Measurements from ENCODE around the gene SEPTIN6. TPM values are rescaled to one million over a fixed set of nuclear protein-coding genes. Genes with fewer than 3 reads are reported as not detected.

Gene SEPTIN6
- polyA plus RNA-seq (ENCODE audit: insufficient read length in 12 of 12): 10 to 100 TPM in 11 of 12 donors, not detected in 1; 22.0 to 54.1 (median 35.0) TPM
- long read RNA-seq, donor 1, full-length matches to known transcripts: 9 of 15 reads
- long read RNA-seq, donor 1, partial matches to known transcripts: 6 of 15 reads
- long read RNA-seq, donor 1, other reads (novel, unspliced or antisense): 0 of 15 reads
- long read RNA-seq, donor 2, transcript SEPT6-201 (10 exons, 2,693 nt): major isoform, 5 of 7 reads
- long read RNA-seq, donor 2, partial matches to known transcripts: 0 of 7 reads
- long read RNA-seq, donor 2, other reads (novel, unspliced or antisense): 0 of 7 reads
- long read RNA-seq, donor 3, partial matches to known transcripts: 0 of 1 reads
- long read RNA-seq, donor 3, other reads (novel, unspliced or antisense): 0 of 1 reads
- long read RNA-seq, donor 4, full-length matches to known transcripts: 5 of 5 reads
- long read RNA-seq, donor 4, partial matches to known transcripts: 0 of 5 reads
- long read RNA-seq, donor 4, other reads (novel, unspliced or antisense): 0 of 5 reads
- long read RNA-seq, donor 5, full-length matches to known transcripts: 4 of 10 reads
- long read RNA-seq, donor 5, partial matches to known transcripts: 6 of 10 reads
- long read RNA-seq, donor 5, other reads (novel, unspliced or antisense): 0 of 10 reads
- long read RNA-seq, donor 6, partial matches to known transcripts: 0 of 1 reads
- long read RNA-seq, donor 6, other reads (novel, unspliced or antisense): 0 of 1 reads
- long read RNA-seq, donor 7, full-length matches to known transcripts: 3 of 3 reads
- long read RNA-seq, donor 7, partial matches to known transcripts: 0 of 3 reads
- long read RNA-seq, donor 7, other reads (novel, unspliced or antisense): 0 of 3 reads
- long read RNA-seq, donor 8, full-length matches to known transcripts: 5 of 5 reads
- long read RNA-seq, donor 8, partial matches to known transcripts: 0 of 5 reads
- long read RNA-seq, donor 8, other reads (novel, unspliced or antisense): 0 of 5 reads
- long read RNA-seq, donor 9, partial matches to known transcripts: 0 of 7 reads
- long read RNA-seq, donor 9, other reads (novel, unspliced or antisense): 0 of 7 reads
- long read RNA-seq, donor 10, full-length matches to known transcripts: 6 of 6 reads
- long read RNA-seq, donor 10, partial matches to known transcripts: 0 of 6 reads
- long read RNA-seq, donor 10, other reads (novel, unspliced or antisense): 0 of 6 reads
- long read RNA-seq, donor 11, full-length matches to known transcripts: 5 of 5 reads
- long read RNA-seq, donor 11, partial matches to known transcripts: 0 of 5 reads
- long read RNA-seq, donor 11, other reads (novel, unspliced or antisense): 0 of 5 reads

DNA sequence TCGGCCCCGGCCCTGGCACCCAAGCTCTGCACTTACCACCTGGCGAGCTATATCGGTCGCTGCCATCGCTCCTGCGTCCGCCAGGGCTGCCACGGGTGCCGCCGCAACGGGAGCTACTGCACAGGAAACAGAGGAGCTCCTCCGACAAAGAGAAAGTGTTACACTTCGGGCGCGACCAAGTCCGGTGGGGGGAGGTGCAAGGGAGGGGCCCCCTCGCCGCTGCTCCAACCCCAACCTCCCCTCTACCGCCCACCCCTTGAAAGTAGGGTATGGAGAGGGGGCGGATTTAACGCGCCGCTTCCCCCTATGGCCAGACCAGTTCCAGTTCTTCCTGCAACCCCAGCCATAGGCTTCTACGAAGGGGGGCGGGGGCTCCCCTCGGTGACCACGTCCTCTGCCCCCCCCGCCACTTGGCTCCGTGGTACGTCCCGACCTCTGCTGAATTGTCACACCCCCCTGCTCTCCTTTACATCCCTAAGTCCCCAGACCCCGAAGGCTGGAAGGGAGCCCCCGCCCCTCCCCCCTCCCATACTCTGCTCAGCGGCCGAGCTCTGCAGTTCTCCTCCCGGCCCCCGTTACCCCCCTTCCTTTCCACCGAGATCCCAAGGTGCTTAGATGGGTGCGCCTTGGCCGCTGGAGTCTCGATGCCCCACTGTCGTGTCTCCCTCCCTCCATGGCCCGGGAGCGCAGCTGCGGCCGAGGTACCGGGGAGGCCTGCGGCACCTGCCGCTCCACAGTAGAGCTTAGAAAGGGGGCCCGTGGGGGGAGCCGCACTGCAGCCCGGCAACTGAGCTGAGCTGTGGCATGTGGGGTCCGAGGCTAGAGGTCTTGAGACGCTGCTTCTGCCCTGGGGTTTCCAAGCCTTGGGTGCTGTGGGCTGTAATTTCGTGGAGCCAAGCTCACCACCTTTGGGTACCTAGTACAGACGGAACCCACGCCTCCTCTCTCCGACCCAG lies at the start of gene SEPTIN6:
Gene SEPTIN6 (minus strand): TSS at position 129 of the 956 bp plus-strand sequence. CDS start 63 bp downstream, at position 66.
- peak; percentile 78 for DNase-seq

DNA sequence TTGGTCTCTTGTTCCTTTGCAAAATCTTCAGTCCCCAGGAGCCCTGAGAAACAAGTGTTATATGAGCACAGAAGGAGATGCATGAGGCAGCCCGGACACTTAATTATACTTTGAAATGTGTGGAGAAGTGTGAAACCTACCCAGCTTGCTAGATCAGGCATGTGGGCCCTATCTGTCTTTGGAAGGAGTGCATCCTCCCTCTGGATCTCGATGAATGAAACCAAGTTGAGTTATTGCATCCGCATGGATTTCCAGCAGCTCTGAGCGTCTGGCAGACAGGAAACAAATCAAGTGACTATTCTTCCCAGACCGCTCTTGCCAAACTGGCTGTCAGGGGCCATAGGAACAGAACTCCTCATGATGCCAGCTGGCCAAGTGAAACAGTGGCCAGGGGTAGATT lies 45.8 kb upstream of the SEPTIN6 start:
- DNase-seq: no peak

DNA sequence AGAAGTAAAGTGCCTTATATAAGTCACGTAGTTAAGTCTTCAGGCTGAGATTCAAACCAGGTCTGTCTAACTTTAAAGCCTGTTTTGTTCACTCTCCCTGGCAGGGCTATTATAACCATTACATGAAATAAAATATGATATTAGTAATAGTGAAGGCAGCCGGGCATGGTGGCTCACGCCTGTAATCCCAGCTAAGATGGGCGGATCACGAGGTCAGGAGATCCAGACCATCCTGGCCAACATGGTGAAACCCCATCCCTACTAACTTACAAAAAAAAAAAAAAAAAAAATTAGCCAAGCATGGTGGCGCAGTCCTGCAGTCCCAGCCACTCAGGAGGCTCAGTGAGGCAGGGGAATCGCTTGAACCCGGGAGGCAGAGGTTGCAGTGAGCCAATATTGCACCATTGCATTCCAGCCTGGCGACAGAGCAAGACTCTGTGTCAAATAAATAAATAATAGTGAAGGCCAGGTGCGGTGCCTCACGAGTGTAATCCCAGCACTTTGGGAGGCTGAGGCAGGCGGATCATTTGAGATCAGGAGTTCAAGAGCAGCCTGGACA lies 43.3 kb upstream of the SEPTIN6 start:
- no peak for DNase-seq

DNA sequence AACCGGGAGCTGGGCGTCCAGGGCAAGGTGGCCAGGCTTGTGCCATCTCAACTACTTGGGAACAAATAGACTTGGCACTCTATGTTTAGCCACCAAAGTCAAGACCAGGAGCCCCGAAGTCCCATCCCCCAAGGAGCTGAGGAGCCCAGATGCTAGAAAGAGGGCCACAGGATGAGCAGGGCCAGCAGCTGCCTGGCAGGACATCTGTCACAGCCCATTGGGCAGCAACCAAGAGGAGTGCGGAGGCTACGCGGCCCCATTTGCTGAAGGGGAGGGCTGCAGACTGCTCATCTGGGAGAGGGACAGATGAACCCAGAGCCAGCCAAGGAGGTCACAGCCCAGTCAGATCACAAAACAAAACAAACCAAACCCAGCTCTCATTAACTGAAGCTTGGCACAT lies 42.5 kb upstream of the SEPTIN6 start:
- no peak for DNase-seq

DNA sequence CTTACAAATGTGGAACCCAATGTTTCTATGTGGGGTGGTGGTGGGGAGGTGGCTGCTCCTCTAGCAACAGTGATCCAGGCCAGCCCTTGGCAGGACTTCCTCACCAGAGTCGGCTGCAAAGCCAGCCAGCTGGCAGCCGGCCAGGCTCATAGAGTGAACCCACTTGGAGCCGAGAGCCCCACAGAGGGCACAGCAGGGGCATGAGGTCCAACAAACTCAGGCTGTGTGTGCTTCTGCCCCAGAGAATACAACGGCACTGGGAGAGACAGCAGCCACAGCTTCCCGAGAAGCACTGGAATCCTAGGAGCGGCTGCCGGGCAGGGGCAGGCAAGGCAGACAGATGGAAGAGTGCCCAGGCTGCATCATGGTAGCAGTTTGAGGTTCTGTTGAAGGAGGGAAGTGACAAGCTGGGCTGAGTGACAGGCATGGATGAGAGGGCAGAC lies 42.0 kb upstream of the SEPTIN6 start:
- DNase-seq: no peak

DNA sequence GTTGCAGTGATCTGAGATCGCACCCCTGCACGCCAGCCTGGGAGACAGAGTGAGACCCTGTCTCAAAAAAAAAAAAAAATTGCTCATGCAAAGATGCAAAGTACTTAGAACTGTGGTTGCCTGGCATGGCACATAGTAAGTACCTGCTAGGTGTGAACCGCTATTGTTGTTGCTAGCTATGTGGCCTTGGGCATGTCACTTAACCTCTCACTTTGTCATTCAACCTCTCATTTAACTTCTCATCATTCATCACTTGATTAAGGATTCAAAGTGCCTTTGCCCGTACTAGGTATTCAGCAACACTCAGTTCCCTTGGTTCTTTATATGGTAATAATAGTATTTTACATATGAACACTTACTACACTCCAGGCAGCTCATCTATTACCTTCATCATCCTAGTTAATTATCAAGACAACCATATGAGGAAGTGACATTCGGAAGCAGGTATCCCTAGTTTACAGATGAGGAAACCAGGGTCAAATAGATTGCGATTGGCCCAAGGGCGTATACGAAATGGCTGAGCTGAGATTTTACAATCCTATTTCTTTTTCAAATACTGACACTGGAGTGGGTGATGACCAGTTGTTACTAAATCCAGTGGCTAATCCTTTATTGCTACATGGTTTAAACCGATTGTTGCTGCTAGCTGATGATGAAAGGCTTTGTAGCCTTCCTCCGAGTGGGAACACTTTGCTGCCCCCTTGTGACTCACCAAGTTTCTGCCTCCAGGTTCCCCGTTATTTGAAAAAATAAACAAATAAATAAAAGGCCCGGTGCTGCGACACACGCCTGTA lies 36.6 kb upstream of the SEPTIN6 start:
- DNase-seq: peak; percentile 48

DNA sequence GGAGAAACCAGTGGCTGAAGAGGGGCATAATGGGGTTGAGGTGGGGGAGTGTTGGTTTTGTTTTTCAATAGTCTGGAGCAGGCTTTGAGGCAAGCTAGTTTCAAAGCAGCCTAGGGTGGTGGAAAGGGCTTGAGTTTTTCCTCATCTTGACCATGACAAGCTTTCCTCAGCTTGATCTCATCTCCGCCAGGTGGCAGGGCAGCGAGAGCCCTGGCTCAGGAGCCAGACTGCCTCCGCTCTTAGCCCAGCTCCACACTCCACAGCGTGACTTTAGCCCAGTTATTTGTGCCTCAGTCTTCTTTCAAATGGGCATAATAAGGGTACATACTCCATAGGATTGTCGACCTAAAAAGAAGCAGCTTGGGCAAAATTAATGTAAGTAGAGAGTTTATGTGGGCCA lies 35.5 kb upstream of the SEPTIN6 start:
- DNase-seq: no peak

DNA sequence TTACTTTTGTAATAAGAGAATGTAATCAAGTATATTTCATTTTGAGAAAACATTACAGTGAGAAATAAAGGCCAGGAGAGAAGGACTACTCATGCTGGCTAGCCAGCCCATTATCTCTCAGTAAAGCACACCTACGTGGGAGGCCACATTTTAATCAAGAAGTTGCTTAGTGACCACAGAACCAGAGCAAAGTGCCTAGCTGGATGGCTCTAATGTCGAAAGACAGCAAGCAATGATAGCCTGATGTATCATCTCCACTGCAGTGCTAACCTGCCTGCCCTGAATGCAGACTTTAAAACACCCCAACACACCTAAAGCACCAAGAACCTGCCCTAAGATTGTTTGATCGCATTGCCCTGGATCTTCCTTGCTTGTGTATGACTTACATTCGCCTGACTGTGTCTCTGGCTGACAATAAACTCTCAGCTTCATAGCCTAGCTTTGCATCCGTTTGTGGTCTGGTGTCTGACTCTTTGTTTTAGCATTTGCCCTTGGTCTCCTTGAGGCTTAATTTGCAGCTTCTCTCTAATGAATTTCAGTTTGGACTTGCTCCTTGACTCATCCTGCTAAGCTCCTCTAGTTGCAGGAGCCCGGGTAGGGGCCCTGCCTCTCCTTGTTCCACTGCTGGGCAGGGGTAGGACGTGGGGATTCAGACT lies 34.1 kb upstream of the SEPTIN6 start:
- no peak for DNase-seq

DNA sequence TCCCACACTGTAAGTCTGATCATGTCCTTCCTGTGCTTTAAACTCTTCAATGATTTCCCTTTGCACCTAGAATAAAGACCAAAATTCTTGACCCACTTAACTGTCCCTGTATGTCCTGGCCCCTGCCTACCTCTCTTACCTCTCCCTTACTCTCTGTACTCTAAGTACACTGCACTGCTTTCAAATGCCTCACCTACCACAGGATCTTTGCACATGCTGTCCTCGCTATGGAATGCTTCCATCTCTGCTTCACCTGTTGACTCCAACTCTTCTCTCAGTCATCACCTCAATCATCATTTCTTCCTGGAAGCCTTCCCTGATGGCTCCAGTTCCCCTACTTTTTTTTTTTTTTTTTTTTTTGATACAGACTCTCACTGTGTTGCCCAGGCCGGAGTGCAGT lies 29.0 kb upstream of the SEPTIN6 start:
- no peak for DNase-seq

DNA sequence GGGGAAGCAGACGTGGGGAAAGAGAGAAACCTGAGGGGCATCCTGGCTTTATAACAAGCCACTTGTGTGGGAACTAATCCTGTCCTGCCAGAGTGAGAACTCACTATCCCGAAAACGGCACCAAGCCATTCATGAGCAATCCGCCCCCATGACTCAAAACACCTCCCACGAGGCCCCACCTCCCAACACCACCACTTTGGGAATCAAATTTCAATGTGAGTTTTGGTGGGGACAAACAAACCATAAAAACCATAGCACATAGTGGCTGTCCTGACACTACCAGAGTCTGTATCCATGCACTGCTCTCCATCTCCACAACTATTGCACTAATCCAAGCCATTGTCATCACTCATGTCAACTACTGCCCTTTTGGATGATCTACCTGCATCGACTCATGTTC lies 28.5 kb upstream of the SEPTIN6 start:
- no peak for DNase-seq

DNA sequence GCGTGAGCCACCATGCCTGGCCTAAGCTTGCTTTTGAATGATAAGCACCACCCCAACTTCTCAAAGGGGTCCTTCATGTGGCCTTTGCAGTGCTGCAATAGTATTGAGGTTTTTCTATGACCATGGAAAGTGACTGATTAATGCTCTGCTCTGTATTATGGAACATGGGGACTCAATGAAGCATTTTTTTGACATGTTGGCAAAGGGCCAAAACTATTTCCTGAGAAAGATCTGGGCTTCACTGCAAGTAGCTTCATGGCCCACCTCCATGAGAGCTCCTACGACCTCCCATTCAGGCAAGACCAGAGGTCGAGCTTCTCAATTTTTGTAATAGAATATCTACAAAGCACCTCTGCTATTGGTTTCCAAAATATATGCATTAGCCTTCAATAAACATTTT lies 16.7 kb upstream of the SEPTIN6 start:
- DNase-seq: no peak

DNA sequence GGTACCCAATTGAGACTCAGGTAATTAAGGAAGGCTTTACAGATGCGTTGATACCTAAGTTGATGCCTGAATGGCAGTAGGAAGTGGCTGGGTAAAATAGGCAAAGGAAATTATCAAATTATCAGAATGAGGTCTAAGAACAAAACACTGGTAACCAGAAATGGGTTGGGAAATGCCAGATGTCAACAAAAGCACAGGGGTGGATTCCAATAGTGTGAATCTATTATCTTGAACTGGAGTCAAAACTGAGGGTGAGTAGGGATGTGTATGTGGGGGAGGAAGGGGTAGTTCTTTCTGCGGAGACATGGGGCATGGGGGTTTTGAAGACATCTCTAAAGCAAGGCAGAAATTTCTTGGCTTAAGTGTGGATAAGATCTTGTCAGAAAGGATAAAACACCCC lies 16.0 kb upstream of the SEPTIN6 start:
- no peak for DNase-seq

DNA sequence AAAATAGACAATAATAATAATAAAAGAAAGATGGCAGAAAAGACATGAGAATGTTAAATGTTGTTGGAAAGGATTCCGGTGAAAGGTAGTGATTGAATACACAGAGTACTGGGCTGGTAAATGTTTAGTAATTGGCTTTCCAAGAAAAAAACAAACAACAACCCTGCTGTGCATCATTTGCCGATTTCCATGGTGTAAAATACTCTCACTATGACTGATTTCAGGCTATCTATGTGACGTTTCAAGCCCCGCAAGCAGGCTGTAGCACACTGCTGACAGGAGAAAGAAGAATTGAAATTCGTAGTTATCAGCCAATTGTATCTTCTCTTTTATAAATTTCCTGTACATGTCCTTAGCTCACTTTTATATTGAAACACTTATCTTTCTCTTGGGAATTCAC lies 13.6 kb upstream of the SEPTIN6 start:
- DNase-seq: no peak

DNA sequence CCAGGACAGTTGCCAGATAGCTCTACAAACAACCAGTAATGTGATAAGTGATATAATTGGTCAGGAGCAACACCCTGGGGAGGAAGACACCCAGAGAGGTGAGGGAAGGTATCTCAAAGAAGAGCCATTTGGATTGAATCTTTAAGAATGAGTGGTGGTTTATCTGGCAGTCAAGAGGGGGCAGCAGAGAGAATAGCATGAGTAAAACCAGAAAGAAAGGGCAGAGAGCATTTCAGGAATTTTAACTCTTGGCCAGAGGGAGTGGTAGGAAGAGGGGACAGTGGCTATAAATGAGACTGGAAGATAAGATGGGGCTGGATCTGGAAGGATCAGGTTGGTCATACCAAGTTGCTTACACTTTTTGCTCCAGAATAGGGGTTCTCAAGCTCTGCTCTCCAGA lies 5.9 kb upstream of the SEPTIN6 start:
- DNase-seq: no peak

DNA sequence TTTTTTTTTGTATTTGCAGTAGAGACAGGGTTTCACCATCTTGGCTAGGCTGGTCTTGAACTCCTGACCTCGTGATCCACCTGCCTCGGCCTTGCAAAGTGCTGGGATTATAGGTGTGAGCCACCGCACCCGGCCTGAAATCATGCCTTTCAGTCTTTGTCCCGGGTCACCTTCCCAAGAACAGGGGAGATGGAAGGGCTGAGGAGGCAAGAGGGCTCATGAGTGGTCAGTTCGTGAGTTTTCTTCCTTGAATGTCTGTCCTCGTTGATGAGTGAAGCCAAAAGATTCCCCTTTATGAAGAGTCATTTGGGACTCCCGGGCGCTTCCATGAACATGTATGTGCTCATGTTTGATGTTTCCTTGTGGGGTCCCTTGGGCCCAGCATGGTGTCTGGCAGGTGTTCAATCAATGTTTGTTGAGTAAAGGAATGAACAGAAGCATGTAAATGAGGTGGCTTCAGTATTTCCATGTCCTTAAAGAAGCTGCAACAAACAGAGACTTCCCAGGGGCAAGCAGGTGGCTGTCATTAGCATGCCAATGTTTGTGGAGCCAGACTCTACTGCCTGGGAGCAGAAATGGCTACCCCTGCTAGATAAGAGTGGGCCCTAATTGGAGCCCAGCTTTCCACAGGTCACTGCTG lies 3.4 kb upstream of the SEPTIN6 start:
- no peak for DNase-seq

DNA sequence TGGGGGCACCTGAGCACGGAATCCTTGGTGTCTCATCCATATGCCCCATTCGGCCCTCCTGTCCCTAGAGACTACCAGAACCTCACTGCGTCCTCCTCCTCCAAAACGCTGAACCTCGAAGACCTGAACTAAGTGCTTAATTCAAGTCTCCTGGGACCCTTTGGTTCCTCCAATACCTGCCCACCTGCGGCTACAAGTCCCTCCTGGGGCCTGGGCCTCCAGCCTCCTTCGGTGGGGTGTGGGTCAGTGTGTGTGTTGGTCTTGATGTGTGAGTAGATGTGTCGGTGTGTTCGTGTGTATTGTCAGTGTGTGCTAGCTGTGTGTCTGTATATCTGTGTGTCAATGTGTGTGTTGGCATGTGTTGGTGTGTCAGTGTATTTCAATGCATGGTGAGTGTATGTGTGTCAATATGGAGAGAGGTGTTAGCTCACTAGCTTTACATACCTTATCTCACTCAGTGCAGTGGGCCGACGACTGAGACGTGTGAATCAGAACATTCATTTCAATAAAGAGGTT lies 2.6 kb upstream of the SEPTIN6 start:
- no peak for DNase-seq

DNA sequence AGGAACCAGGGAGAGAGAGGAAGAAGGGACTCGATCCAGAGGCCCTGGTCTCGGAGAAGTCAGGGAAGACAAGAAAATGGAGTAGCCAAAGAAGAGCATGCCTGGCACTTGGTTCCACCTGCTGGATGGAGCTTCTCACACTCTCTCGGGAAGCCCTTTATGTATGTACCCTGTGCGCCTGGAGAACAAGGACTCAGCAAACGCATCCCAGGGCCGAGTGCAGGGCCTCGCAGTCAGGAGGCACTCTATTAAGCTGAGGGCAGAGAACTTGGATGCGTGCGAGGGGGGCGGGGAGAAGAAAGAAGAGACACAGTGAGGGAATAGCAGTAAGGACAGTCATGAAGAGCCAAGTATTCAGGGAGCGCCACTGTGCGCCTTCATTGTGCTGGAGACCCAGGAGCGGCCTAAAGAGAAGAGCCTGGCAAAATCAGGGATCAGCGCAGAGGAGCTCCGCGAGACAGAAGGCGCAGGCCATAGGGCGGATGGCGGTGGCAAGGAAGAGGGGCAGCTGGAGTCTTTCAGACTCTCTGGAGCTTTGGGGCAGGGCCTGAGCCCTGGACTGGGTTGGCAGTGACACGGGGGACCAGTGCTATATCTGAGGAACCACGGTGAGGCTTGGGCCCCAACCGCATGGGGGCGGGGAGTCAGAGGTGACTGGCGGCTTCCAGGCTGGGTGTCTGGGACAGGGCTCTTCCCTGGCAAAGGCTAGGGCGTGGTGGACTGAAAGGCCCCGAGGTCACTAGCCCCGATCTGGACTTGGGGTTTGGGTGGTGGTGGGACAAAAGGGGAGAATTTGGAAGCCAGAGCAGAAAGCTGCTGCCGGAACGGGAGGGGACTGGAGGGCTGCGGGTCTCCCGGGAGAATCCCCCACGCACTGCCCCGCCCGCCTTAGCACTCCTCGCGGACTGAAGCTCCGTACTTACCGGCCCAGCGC lies 1.9 kb upstream of the SEPTIN6 start:
- DNase-seq: no peak
